RWPE2 (cell line): ENCODE data around the gene SWI5.

Source experiments
- ATAC-seq: fragments of 200-7000 bp; cut with Tn5 transposase; 3 replicates; pipeline ENCODE4 v1.9.1; 2021; ENCODE audit warnings: low read depth
- DNase-seq: peaks from one replicate; pipeline ENCODE4 v3.0.0-alpha.2; 2020; ENCODE audit warnings: low spot score
- H3K27ac ChIP-seq: fragments of 450-650 bp; 2 replicates; pipeline ENCODE4 v1.5.1; 2017; ENCODE audit warnings: mild to moderate bottlenecking; ENCODE audit not compliant: poor library complexity, severe bottlenecking
- H3K27me3 ChIP-seq: fragments of 250-450 bp; sonication (Bioruptor Pico); 2 replicates; pipeline ENCODE4 v1.5.1; 2021; ENCODE audit warnings: mild to moderate bottlenecking, moderate library complexity; ENCODE audit not compliant: insufficient read depth, poor library complexity, severe bottlenecking
- H3K36me3 ChIP-seq: fragments of 250-450 bp; sonication (Bioruptor Pico); 2 replicates; pipeline ENCODE4 v1.5.1; 2020; ENCODE audit warnings: low read depth, mild to moderate bottlenecking, moderate library complexity
- H3K4me1 ChIP-seq: fragments of 250-450 bp; sonication (Bioruptor Pico); 2 replicates; pipeline ENCODE4 v1.5.1; 2021; ENCODE audit warnings: mild to moderate bottlenecking, moderate library complexity; ENCODE audit not compliant: insufficient read depth, poor library complexity, severe bottlenecking
- H3K4me3 ChIP-seq: fragments of 250-450 bp; sonication (Bioruptor Pico); 2 replicates; pipeline ENCODE4 v1.5.1; 2021; ENCODE audit warnings: mild to moderate bottlenecking, moderate library complexity; ENCODE audit not compliant: severe bottlenecking
- H3K9me3 ChIP-seq: fragments of 250-450 bp; sonication (Bioruptor Pico); 2 replicates; pipeline ENCODE4 v1.5.1; 2021; ENCODE audit warnings: mild to moderate bottlenecking, moderate library complexity; ENCODE audit not compliant: severe bottlenecking
- CTCF ChIP-seq: fragments of 450-650 bp; IDR thresholded peaks from one replicate; pipeline ENCODE4 v1.5.1; 2017; ENCODE audit warnings: mild to moderate bottlenecking, moderate library complexity; ENCODE audit not compliant: poor library complexity, severe bottlenecking

The SWI5 gene

DNA sequence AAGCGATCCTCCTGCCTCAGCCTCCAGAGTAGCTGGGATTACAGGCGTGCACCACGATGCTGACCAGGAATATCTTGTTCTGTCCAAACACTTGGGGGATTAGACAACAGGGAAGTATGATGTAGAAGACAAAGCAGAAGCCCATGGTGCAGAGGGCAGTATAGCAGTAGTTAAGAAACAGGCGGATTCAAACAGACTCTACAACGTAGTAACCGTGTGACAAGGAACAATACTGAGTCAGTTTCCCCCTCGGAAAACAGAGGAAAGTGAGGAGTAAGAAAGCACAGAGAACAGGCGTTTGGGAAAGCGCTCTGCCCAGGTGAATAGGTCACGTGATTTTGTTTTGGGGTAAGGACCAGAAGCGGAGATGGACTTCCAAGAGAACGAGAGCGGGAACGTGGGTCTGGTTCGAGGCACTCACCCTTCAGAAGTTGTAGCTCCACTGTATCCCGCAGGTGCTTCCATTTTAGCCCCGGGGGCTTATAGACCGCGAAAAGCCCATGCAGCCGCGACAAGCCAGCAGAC is 45.9 kb downstream of the SWI5 start:
- ATAC-seq: peak; percentile 9; the same call in 2 of the 3 replicates
- H3K9me3 ChIP-seq: no peaks in the 10 kb centered on the region
- TF ChIP-seq CTCF: no peak
- H3K4me3 ChIP-seq: peak overlapping the region; percentile 96
- peak overlapping the region; percentile 67 for H3K27ac ChIP-seq
- DNase-seq: no peak
- no peaks in the 10 kb centered on the region for H3K27me3 ChIP-seq
- H3K4me1 ChIP-seq: no peaks in the 10 kb centered on the region
- peaks cover 51% of the 10 kb centered on the region for H3K36me3 ChIP-seq

DNA sequence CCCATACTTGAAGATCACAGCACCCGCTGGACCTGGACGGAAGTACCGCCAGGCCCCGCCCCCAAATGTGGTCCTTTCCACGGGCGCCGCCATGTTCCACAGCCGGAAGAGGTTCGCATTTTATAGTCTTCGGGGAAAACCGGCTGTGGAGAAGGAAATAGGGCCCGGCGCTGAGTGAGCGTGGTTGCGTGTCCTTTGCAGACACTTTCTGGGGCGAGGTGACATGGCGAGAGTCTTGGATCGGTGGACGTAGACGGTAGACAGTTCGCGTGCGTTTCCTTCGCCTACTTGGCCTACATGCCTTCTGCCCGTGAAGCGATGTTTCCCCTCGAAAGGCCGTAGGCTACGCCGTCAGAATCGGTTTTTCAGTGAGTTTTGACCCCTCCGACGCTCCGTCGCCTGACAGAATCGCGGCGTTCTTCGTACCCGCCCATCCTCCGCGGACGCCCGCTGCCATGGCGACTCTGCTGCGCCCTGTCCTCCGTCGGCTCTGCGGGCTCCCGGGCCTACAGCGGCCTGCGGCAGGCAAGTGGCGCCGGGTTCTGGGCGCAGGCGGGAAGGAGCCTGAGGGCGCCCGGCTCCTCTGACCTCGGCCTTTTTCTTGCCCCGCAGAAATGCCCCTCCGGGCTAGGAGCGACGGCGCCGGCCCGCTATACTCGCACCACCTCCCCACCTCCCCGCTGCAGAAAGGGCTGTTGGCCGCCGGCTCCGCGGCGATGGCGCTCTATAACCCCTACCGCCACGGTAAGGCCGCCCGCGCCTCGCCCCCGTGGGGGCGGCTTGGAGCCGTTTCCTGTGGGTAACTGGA is 46.5 kb downstream of the SWI5 start, which contains the start of the genes COQ4 and TRUB2:
Gene COQ4, plus strand, starts transcription at position 436 of the 808 bp plus-strand sequence. Its CDS starts 20 bp downstream, at position 456.
Gene TRUB2, minus strand, starts transcription at position 44 of the 808 bp plus-strand sequence. Its CDS starts 39 bp downstream, at position 5.
- Histone ChIP-seq H3K27me3 (no peaks in the 10 kb centered on the region), H3K9me3 (no peaks in the 10 kb centered on the region), H3K4me1 (no peaks in the 10 kb centered on the region), H3K27ac (peak within 1 kb of the TSS; percentile 67), H3K36me3 (peaks cover 46% of the 10 kb centered on the region), H3K4me3 (peak within 1 kb of the TSS; percentile 96)
- TF ChIP-seq CTCF: no peak
- ATAC-seq (peak; percentile 92), DNase-seq (peak; percentile 94)

DNA sequence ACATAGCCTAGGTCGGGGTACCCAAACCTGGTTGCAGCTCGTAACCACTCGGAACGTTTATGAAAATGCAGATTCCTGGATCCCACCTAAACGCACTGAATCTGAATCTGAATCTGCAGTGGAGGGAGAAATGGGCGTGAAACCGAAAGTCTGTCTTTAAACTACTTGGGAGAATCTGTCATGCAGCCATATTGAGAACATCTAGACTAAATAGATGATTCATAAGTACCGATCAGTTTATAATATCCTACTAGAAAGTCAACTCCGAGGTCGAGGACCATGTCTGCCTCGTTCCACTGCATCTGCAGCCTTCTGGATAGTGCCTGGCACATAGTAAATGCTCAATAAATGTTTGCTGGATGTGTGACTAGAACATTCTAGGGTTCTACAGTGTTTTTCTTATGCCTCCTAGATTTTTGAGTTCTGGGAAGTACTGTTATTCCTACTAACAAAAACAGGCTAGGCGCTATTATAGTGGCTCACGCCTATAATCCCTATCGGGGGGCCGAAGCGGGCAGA is 47.2 kb downstream of the SWI5 start:
- DNase-seq (no peak), ATAC-seq (no peak)
- TF ChIP-seq CTCF: no peak
- peak overlapping the region; percentile 96 for H3K4me3 ChIP-seq
- H3K9me3 ChIP-seq: no peaks in the 10 kb centered on the region
- H3K27ac ChIP-seq: peak overlapping the region; percentile 67
- no peaks in the 10 kb centered on the region for H3K27me3 ChIP-seq
- H3K36me3 ChIP-seq: peaks cover 41% of the 10 kb centered on the region
- H3K4me1 ChIP-seq: no peaks in the 10 kb centered on the region

DNA sequence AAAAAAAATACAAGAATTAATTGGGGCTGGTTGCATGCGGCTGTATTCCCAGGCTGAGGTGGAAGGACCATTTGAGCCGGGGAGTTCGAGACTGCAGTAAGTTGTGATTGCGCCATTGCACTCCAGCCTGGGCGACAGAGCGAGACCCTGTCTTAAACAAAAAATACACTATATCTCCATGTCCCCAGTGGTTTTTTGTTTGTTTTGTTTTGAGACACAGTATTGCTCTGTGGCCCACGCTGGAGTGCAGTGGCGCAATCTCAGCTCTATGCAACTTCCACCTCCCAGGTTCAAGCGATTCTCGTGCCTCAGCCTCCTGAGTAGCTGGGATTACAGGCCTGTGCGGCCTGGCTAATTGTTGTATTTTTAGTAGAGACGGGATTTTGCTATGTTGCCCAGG is 47.7 kb downstream of the SWI5 start:
- peaks cover 4% of the 10 kb centered on the region for H3K4me1 ChIP-seq
- H3K27me3 ChIP-seq: no peaks in the 10 kb centered on the region
- no peak for DNase-seq
- H3K27ac ChIP-seq: peak overlapping the region; percentile 67
- peak overlapping the region; percentile 96 for H3K4me3 ChIP-seq
- H3K9me3 ChIP-seq: no peaks in the 10 kb centered on the region
- H3K36me3 ChIP-seq: peaks cover 41% of the 10 kb centered on the region
- ATAC-seq: no peak
- no peak for TF ChIP-seq CTCF
